Measurements from ENCODE around the gene SPDYA.
A peak's percentile ranks its signal among the peaks of the same experiment; 100 is the strongest.
"Not testable (repeated sequence)": the region's sequence is repeated elsewhere in the genome, so short reads cannot be mapped to it uniquely, and the experiment has no call there.

SPDYA gene

DNA sequence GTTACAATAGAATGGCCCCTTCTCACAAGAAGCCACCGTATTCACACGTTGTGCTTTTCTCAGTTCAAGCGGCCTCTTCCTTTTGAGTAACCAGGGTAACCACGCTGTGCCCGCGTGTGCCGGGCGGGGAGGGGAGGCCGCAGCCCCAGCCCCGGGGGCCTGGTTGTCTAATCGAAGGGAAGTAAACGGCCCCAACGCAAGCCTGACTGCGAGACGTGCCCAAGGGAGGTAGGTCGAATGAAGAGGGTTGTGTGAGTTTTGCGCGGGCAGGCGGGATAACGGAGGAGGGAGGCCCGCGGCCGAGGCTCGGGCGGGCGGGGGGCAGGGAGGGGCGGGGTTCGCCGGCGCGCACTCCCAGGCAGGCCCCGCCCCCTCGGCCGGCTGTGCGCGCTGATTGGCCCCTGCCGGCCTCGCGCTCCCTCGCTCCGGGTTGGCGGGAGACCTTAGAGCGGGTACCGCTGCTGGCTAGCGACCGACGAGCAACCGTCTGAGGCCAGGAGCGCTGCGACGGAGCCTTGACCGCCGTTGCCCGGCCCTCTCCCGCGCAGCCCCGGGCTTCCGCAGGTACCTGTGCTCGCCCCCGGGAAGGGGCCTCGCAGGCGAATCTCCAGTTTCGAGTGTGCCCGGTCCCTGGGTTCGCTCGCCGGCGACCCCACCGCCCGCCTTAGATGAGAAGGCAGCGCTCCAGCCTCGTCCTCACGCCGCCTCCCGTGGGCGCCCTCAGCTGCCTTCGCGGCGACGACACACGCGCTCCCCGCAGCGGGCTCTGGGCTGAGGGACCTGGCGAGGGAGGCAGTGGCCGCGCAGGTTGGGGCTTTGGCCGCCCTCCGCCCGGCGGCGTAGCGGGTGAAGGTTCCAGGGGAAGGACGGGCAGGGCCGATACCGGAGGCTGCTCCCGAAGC is at the start of gene SPDYA:
Gene SPDYA (plus strand): TSS at position 451 of the 902 bp plus-strand sequence. CDS start 5,181 bp downstream, outside the sequence.
- no peaks in the 10 kb centered on the region for H3K27me3 Mint-ChIP-seq
- ATAC-seq (replicated peaks): peak; percentile 91 to 94
- H3K4me3 Mint-ChIP-seq: peak within 1 kb of the TSS; percentile 83 to 88
- H3K27ac Mint-ChIP-seq: peak within 1 kb of the TSS; percentile 27
- peaks cover 0 to 2% of the 10 kb centered on the region in 2 donors for H3K9me3 Mint-ChIP-seq
- H3K36me3 Mint-ChIP-seq: peaks cover 10 to 12% of the 10 kb centered on the region in 2 donors
- peak; percentile 58 for DNase-seq
- peaks cover 2 to 7% of the 10 kb centered on the region in 2 donors for H3K4me1 Mint-ChIP-seq

- Mint-ChIP-seq H3K36me3 (peaks cover 0 to 15% of the 10 kb centered on the region in 2 donors), H3K27me3 (no peaks in the 10 kb centered on the region), H3K4me3 (no peak overlapping the region), H3K4me1 (peaks cover 24 to 60% of the 10 kb centered on the region in 2 donors), H3K9me3 (no peaks in the 10 kb centered on the region), H3K27ac (no peak overlapping the region)
- DNase-seq (no peak), ATAC-seq (replicated peaks) (no peak)
Measured at GRCh38 chr2:28761420-28761819, 49.2 kb upstream of the SPDYA start.

DNA sequence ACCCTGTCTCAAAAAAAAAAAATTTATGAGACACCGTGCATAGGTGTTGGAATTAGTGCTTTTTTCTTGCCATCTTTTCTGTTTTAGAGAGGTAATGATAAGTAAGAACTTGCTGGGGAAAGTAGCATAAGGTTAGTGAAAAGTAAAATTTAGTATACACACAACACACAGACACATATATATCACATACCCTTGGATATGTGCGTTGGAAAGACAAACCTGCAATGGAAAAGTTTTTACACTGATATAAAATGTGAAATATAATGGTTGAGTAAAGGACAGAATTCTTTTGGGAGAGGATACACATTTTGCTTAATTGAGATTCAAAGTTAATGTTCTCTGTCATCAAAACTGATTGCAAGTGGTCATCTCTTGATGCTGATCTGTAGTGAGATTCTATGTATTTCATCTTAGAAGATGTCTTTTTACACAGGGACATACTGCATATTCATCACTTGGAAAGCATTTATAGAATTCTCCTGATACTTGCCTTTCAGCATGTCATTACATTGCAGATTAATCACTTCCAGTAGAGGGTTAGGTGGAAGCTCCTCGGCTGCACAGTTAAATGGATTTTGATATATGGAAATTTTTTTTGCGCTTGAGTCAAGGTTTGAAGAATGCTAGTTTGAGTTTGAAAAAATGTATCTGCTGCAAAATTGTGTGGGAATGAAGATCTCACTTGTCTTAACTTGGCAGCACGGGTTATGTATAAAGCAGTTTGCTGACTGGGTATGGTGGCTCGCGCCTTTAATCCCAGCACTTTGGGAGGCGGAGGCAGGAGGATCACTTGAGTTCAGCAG is 45.5 kb upstream of the SPDYA start:
- no peak overlapping the region for H3K27ac Mint-ChIP-seq
- H3K36me3 Mint-ChIP-seq: peaks cover 12 to 21% of the 10 kb centered on the region in 2 donors
- H3K4me3 Mint-ChIP-seq: no peak overlapping the region
- H3K27me3 Mint-ChIP-seq: no peaks in the 10 kb centered on the region
- peaks cover 0 to 3% of the 10 kb centered on the region in 2 donors for H3K9me3 Mint-ChIP-seq
- ATAC-seq (replicated peaks) (no peak), DNase-seq (no peak)
- peaks cover 32 to 63% of the 10 kb centered on the region in 2 donors for H3K4me1 Mint-ChIP-seq

- no peak for ATAC-seq (replicated peaks)
- H3K27ac Mint-ChIP-seq: no peak overlapping the region
- no peaks in the 10 kb centered on the region for H3K27me3 Mint-ChIP-seq
- H3K9me3 Mint-ChIP-seq: peaks cover 0 to 3% of the 10 kb centered on the region in 2 donors
- no peak overlapping the region for H3K4me3 Mint-ChIP-seq
- H3K36me3 Mint-ChIP-seq: peaks cover 12 to 23% of the 10 kb centered on the region in 2 donors
- no peak for DNase-seq
- peaks cover 36 to 71% of the 10 kb centered on the region in 2 donors for H3K4me1 Mint-ChIP-seq
Measured at GRCh38 chr2:28766070-28766469, 44.6 kb upstream of the SPDYA start.

DNA sequence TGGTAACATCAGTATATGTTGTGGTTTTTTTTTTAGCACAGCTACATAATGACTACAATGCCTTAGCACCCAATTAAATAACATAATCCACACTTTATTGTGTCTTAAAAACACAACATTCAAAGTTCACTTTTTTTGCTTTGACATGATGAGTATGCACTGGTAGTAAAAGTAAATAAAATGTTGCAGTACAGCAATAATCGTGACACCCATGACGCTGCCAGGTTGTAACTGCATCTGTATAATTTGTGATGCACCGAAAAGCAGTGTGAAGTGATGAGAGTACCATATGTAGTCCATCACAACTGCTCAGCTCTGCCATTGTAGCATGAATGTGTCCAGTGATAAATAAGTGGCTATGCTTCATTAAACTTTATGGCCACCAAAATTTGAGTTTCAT is 43.3 kb upstream of the SPDYA start:
- Mint-ChIP-seq H3K36me3 (peaks cover 12 to 23% of the 10 kb centered on the region in 2 donors), H3K27ac (no peak overlapping the region), H3K4me3 (no peak overlapping the region), H3K9me3 (peaks cover 0 to 3% of the 10 kb centered on the region in 2 donors), H3K27me3 (no peaks in the 10 kb centered on the region), H3K4me1 (peaks cover 34 to 77% of the 10 kb centered on the region in 2 donors)
- DNase-seq (no peak), ATAC-seq (replicated peaks) (no peak)

GRCh38 chr2:28768422-28768821 is 42.2 kb upstream of the SPDYA start:
- DNase-seq: no peak
- H3K27ac Mint-ChIP-seq: peak overlapping the region; percentile 20
- peaks cover 36 to 73% of the 10 kb centered on the region in 2 donors for H3K4me1 Mint-ChIP-seq
- no peak overlapping the region for H3K4me3 Mint-ChIP-seq
- no peaks in the 10 kb centered on the region for H3K27me3 Mint-ChIP-seq
- ATAC-seq (replicated peaks): no peak
- H3K9me3 Mint-ChIP-seq: peaks cover 0 to 3% of the 10 kb centered on the region in 2 donors
- peaks cover 12 to 23% of the 10 kb centered on the region in 2 donors for H3K36me3 Mint-ChIP-seq

DNA sequence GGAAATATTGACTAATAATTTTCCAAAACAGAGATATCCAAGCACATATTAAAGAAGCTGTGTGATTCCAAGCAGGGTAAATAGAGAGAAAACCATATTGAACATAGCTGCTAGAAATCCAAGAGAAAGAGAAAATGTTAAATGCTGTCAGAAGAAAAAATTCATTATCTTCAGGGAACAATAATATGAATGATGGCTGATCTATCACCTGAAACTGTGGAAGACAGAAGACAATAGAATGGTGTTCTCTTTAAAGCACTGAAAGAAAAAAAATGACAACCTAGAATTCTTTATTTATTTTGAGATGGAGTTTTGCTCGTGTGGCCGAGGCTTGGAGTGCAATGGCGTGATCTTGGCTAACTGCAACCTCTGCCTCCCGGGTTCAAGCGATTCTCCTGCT is 41.7 kb upstream of the SPDYA start:
- H3K9me3 Mint-ChIP-seq: peaks cover 0 to 3% of the 10 kb centered on the region in 2 donors
- no peak overlapping the region for H3K4me3 Mint-ChIP-seq
- DNase-seq (no peak), ATAC-seq (replicated peaks) (no peak)
- H3K27me3 Mint-ChIP-seq: no peaks in the 10 kb centered on the region
- peaks cover 12 to 21% of the 10 kb centered on the region in 2 donors for H3K36me3 Mint-ChIP-seq
- H3K4me1 Mint-ChIP-seq: peaks cover 35 to 72% of the 10 kb centered on the region in 2 donors
- H3K27ac Mint-ChIP-seq: peak overlapping the region; percentile 20

- Mint-ChIP-seq H3K9me3 (peaks cover 0 to 3% of the 10 kb centered on the region in 2 donors), H3K4me3 (no peak overlapping the region), H3K4me1 (peaks cover 28 to 58% of the 10 kb centered on the region in 2 donors), H3K27me3 (no peaks in the 10 kb centered on the region), H3K27ac (no peak overlapping the region), H3K36me3 (peaks cover 12 to 23% of the 10 kb centered on the region in 2 donors)
- ATAC-seq (replicated peaks) (no peak), DNase-seq (no peak)
Measured at GRCh38 chr2:28772351-28772750, 38.3 kb upstream of the SPDYA start.

DNA sequence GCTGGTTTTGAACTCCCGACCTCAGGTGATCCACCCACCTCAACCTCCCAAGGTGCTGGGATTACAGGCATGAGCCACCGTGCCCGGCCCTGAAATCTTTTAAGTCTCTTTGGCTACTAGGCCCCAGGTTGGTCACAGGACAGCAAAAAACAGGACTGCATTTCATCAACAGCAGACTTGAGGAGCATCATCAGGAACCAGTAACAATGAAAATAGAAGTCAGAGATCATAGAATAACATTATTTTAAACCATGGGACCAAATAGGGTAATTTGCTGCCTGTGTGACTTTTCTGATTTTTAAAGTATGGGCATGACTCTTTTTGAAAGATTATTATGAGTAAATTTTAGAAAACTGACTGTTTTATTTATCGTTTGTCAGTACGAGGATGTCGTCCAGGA is 34.2 kb upstream of the SPDYA start:
- ATAC-seq (replicated peaks) (no peak), DNase-seq (no peak)
- Mint-ChIP-seq H3K4me3 (no peak overlapping the region), H3K27ac (peak overlapping the region; percentile 76), H3K36me3 (peaks cover 2 to 16% of the 10 kb centered on the region in 2 donors), H3K4me1 (peaks cover 5 to 30% of the 10 kb centered on the region in 2 donors), H3K27me3 (no peaks in the 10 kb centered on the region), H3K9me3 (no peaks in the 10 kb centered on the region)

GRCh38 chr2:28778392-28778791 is 32.2 kb upstream of the SPDYA start:
- H3K9me3 Mint-ChIP-seq: no peaks in the 10 kb centered on the region
- H3K4me1 Mint-ChIP-seq: peaks cover 5 to 20% of the 10 kb centered on the region in 2 donors
- DNase-seq: no peak
- no peak for ATAC-seq (replicated peaks)
- no peaks in the 10 kb centered on the region for H3K27me3 Mint-ChIP-seq
- H3K4me3 Mint-ChIP-seq: no peak overlapping the region
- peaks cover 8 to 28% of the 10 kb centered on the region in 2 donors for H3K36me3 Mint-ChIP-seq
- H3K27ac Mint-ChIP-seq: no peak overlapping the region

DNA sequence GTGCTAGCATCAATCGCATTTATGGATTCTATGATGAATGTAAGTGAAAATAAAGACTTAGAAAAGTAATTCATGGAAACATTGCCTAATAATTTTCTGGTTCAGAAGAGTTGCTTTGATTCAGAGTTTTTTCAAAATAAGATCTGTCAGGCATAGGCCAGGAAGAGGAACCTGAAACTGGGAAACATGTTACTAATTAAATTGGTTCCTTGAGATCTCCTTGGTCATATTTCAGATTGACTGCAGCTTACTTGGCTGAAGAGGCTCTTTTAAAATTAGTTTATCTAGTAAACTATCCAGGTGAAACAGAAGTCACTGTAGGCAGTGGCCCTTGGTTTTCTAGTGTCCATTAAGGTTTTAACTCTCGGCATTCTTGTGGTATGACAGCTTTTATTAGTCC is 31.6 kb upstream of the SPDYA start:
- H3K4me3 Mint-ChIP-seq: no peak overlapping the region
- ATAC-seq (replicated peaks) (no peak), DNase-seq (no peak)
- H3K36me3 Mint-ChIP-seq: peaks cover 8 to 28% of the 10 kb centered on the region in 2 donors
- no peaks in the 10 kb centered on the region for H3K9me3 Mint-ChIP-seq
- no peaks in the 10 kb centered on the region for H3K27me3 Mint-ChIP-seq
- no peak overlapping the region for H3K27ac Mint-ChIP-seq
- H3K4me1 Mint-ChIP-seq: peaks cover 3 to 16% of the 10 kb centered on the region in 2 donors

DNA sequence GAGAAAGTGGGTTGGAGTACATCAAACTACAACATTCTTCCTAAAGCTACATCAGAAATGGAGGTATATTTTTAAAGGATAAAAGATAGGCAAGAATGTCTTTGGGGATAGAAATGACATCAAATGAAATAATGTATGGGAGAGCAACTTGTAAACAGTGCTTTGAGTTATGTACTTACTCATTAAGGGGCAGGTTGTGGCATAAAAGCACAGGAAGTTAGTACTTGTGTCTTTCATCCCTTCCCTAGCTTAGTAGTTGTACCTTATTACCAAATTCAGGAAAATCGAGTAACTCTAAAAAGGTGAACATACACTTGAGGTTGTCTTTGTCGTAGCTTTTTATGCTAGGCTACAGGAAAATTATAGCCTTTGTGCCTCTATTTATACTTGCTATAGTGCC is 30.1 kb upstream of the SPDYA start:
- ATAC-seq (replicated peaks) (no peak), DNase-seq (no peak)
- no peaks in the 10 kb centered on the region for H3K27me3 Mint-ChIP-seq
- H3K4me1 Mint-ChIP-seq: peaks cover 3 to 14% of the 10 kb centered on the region in 2 donors
- peaks cover 12 to 31% of the 10 kb centered on the region in 2 donors for H3K36me3 Mint-ChIP-seq
- no peak overlapping the region for H3K27ac Mint-ChIP-seq
- H3K4me3 Mint-ChIP-seq: no peak overlapping the region
- no peaks in the 10 kb centered on the region for H3K9me3 Mint-ChIP-seq

DNA sequence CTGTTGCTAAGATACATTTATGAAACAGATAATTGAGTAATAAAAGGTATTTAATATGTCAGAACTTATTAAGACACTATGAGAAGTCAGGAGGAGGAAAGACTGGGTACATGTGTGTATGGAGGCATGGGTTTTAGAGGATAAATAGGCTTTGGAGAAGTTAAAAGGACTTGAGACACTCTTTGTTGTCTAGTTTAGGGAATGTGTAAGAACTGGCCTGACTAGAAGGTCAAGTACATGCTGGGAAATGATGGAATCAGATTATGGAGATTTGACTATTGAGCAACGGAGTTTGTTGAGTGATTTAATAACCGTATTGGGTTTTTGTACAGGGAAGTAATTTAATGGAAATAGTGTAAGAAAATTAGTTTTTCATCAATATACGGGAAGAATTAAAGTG is 28.2 kb upstream of the SPDYA start:
- DNase-seq: no peak
- no peak overlapping the region for H3K27ac Mint-ChIP-seq
- H3K36me3 Mint-ChIP-seq: peaks cover 15 to 28% of the 10 kb centered on the region in 2 donors
- no peaks in the 10 kb centered on the region for H3K27me3 Mint-ChIP-seq
- no peak overlapping the region for H3K4me3 Mint-ChIP-seq
- H3K9me3 Mint-ChIP-seq: no peaks in the 10 kb centered on the region
- peaks cover 3 to 8% of the 10 kb centered on the region in 2 donors for H3K4me1 Mint-ChIP-seq
- ATAC-seq (replicated peaks): no peak

DNA sequence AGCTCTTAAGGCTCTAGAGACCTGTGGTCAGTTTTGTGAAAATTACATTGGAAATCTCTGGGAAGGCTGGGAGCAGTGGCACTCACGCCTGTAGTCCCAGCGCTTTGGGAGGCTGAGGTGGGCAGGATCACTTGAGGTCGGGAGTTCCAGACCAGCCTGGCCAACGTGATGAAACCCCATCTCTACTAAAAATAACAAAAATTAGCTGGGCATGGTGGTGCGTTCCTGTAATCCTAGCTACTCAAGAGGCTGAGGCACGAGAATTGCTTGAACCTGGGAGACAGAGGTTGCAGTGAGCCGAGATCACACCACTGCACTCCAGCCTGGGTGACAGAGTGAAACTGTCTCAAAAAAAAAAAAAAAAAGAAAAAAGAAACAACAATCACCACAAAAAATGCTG is 26.1 kb upstream of the SPDYA start:
- not testable (repeated sequence) for H3K27ac Mint-ChIP-seq; H3K9me3 Mint-ChIP-seq; H3K27me3 Mint-ChIP-seq; H3K4me3 Mint-ChIP-seq; H3K4me1 Mint-ChIP-seq; DNase-seq; ATAC-seq (replicated peaks)
- peaks cover 34 to 39% of the 10 kb centered on the region in 2 donors for H3K36me3 Mint-ChIP-seq
